Measurements from ENCODE around the gene GRHL1. TPM values are rescaled to one million over a fixed set of nuclear protein-coding genes. Genes with fewer than 3 reads are reported as not detected.

Gene GRHL1
- total RNA-seq, 1 experiment from 2014 or later: 0.96 TPM

- no TSS peak for BruUV-seq (replicated peaks)
- H3K27me3 Mint-ChIP-seq (ENCODE audit: insufficient read depth, unreplicated experiment): no peaks in the 10 kb centered on the region
- ChIA-PET POLR2A (no interaction called here), CTCF (no interaction called here)
- no peak overlapping the region for H3K4me3 Mint-ChIP-seq (ENCODE audit: unreplicated experiment)
- H3K27ac Mint-ChIP-seq (ENCODE audit: low read depth, unreplicated experiment): no peak overlapping the region
- no peak for DNase-seq (ENCODE audit: unreplicated experiment)
- H3K9me3 Mint-ChIP-seq (ENCODE audit: unreplicated experiment): no peaks in the 10 kb centered on the region
- H3K4me1 Mint-ChIP-seq (ENCODE audit: insufficient read depth, unreplicated experiment): no peaks in the 10 kb centered on the region
- TF ChIP-seq, protein P1, sequence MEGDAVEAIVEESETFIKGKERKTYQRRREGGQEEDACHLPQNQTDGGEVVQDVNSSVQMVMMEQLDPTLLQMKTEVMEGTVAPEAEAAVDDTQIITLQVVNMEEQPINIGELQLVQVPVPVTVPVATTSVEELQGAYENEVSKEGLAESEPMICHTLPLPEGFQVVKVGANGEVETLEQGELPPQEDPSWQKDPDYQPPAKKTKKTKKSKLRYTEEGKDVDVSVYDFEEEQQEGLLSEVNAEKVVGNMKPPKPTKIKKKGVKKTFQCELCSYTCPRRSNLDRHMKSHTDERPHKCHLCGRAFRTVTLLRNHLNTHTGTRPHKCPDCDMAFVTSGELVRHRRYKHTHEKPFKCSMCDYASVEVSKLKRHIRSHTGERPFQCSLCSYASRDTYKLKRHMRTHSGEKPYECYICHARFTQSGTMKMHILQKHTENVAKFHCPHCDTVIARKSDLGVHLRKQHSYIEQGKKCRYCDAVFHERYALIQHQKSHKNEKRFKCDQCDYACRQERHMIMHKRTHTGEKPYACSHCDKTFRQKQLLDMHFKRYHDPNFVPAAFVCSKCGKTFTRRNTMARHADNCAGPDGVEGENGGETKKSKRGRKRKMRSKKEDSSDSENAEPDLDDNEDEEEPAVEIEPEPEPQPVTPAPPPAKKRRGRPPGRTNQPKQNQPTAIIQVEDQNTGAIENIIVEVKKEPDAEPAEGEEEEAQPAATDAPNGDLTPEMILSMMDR (IDR thresholded peaks at IDR 0.05; ENCODE audit: unreplicated experiment): no peak
- intact Hi-C loops (cut with micrococcal nuclease): no loop called here
- no peaks in the 10 kb centered on the region for H3K36me3 Mint-ChIP-seq (ENCODE audit: insufficient read depth, unreplicated experiment)
These were observed 2.6 kb downstream of the GRHL1 start for GRCh38 chr2:9954136-9954535.

DNA sequence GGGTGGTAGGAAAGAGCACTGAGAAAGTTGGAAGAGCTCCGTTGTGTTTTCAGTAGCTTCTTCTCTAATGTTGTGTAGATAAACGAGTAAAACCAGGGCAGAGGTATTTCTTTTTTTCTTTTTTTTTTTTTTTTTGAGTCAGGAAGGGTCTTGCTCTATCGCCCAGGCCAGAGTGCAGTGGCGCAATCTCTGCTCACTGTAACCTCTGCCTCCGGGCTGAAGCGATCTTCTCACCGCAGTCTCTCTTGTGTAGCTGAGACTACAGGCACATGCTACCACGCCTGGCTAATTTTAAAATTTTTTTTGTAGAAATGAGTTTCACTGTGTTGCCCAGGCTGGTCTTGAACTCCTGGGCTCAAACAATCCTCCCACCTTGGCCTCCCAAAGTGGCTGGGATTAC is 6.6 kb downstream of the GRHL1 start:
- Mint-ChIP-seq H3K9me3 (ENCODE audit: unreplicated experiment) (no peaks in the 10 kb centered on the region), H3K4me1 (ENCODE audit: insufficient read depth, unreplicated experiment) (no peaks in the 10 kb centered on the region), H3K4me3 (ENCODE audit: unreplicated experiment) (no peak overlapping the region), H3K27ac (ENCODE audit: low read depth, unreplicated experiment) (no peak overlapping the region), H3K36me3 (ENCODE audit: insufficient read depth, unreplicated experiment) (no peaks in the 10 kb centered on the region), H3K27me3 (ENCODE audit: insufficient read depth, unreplicated experiment) (no peaks in the 10 kb centered on the region)
- ChIA-PET POLR2A (no interaction called here), CTCF (interaction anchor here (0.6 kb wide), 2 partner anchors 477 to 820 kb away, joined by 3 to 4 read pairs; no protein-coding TSS in a partner anchor)
- BruUV-seq (replicated peaks): no TSS peak
- DNase-seq (ENCODE audit: unreplicated experiment): no peak
- intact Hi-C loops (cut with micrococcal nuclease): no loop called here
- TF ChIP-seq, protein P1 (IDR thresholded peaks at IDR 0.05; ENCODE audit: unreplicated experiment): no peak

DNA sequence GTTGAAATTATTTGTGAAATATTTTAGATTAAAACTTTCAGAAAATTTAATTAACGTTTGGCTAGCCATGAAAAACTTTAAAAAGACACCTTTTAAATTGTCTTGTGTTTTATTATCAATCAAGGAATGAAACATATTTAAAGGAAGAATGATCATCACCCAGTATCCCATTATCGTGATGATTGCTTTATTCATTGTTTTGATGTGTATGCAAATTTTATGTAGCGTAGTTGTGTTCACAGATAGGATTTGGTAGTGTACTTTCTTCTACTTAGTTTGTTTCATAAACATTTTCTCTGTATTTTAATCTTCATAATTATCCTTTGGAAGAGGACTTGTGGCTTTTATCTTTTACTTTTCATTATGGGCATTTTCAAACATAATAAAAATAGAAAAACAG is 7.8 kb downstream of the GRHL1 start:
- H3K36me3 Mint-ChIP-seq (ENCODE audit: insufficient read depth, unreplicated experiment): no peaks in the 10 kb centered on the region
- no peak for DNase-seq (ENCODE audit: unreplicated experiment)
- H3K27me3 Mint-ChIP-seq (ENCODE audit: insufficient read depth, unreplicated experiment): no peaks in the 10 kb centered on the region
- no peaks in the 10 kb centered on the region for H3K9me3 Mint-ChIP-seq (ENCODE audit: unreplicated experiment)
- no peak overlapping the region for H3K27ac Mint-ChIP-seq (ENCODE audit: low read depth, unreplicated experiment)
- CTCF ChIA-PET: no interaction called here
- intact Hi-C loops (cut with micrococcal nuclease): no loop called here
- POLR2A ChIA-PET: no interaction called here
- TF ChIP-seq, protein P1 (IDR thresholded peaks at IDR 0.05; ENCODE audit: unreplicated experiment): no peak
- H3K4me3 Mint-ChIP-seq (ENCODE audit: unreplicated experiment): no peak overlapping the region
- no peaks in the 10 kb centered on the region for H3K4me1 Mint-ChIP-seq (ENCODE audit: insufficient read depth, unreplicated experiment)
- no TSS peak for BruUV-seq (replicated peaks)

GRCh38 chr2:9961013-9961412 is 9.5 kb downstream of the GRHL1 start:
- ChIA-PET POLR2A (interaction anchor here (1.1 kb wide), 1 partner anchor 11 kb away, joined by 4 read pairs; no protein-coding TSS in a partner anchor), CTCF (interaction anchor here (1.0 to 2.6 kb wide), 4 partner anchors 9 to 86 kb away, joined by 3 to 6 read pairs (median 4); no protein-coding TSS in a partner anchor)
- no peaks in the 10 kb centered on the region for H3K27me3 Mint-ChIP-seq (ENCODE audit: insufficient read depth, unreplicated experiment)
- intact Hi-C loops (cut with micrococcal nuclease): no loop called here
- no peak for DNase-seq (ENCODE audit: unreplicated experiment)
- no peaks in the 10 kb centered on the region for H3K4me1 Mint-ChIP-seq (ENCODE audit: insufficient read depth, unreplicated experiment)
- no peaks in the 10 kb centered on the region for H3K9me3 Mint-ChIP-seq (ENCODE audit: unreplicated experiment)
- H3K27ac Mint-ChIP-seq (ENCODE audit: low read depth, unreplicated experiment): no peak overlapping the region
- BruUV-seq (replicated peaks): no TSS peak
- TF ChIP-seq, protein P1 (IDR thresholded peaks at IDR 0.05; ENCODE audit: unreplicated experiment): no peak
- no peak overlapping the region for H3K4me3 Mint-ChIP-seq (ENCODE audit: unreplicated experiment)
- no peaks in the 10 kb centered on the region for H3K36me3 Mint-ChIP-seq (ENCODE audit: insufficient read depth, unreplicated experiment)
